GM18909 (cell line): ENCODE results near the gene USP36.
A peak's percentile ranks its signal among the peaks of the same experiment; 100 is the strongest.

ENCODE experiments used
- ATAC-seq: cut with Tn5 transposase; IDR thresholded peaks from one replicate; pipeline ENCODE4 v1.9.1; 2021; ENCODE audit warnings: mild to moderate bottlenecking; ENCODE audit not compliant: unreplicated experiment, poor library complexity

The USP36 gene

GRCh38 chr17:78839762-78840529, 668 bp downstream of the USP36 start:
- ATAC-seq = peak; percentile 1

- ATAC-seq = no peak
These were observed 1.3 kb downstream of the USP36 start for GRCh38 chr17:78839235-78839761.

- no peak for ATAC-seq
These were observed 2.0 kb downstream of the USP36 start for GRCh38 chr17:78838574-78839005.

- no peak for ATAC-seq
These were observed 4.1 kb downstream of the USP36 start for GRCh38 chr17:78836420-78837021.

GRCh38 chr17:78834571-78834970, 6.0 kb downstream of the USP36 start:
- no peak for ATAC-seq

GRCh38 chr17:78832541-78832810, 8.1 kb downstream of the USP36 start:
- ATAC-seq = no peak

- no peak for ATAC-seq
These were observed 8.7 kb downstream of the USP36 start for GRCh38 chr17:78831688-78832540.

GRCh38 chr17:78829477-78829876, 11.1 kb downstream of the USP36 start:
- ATAC-seq = no peak

- ATAC-seq = no peak
These were observed 12.0 kb downstream of the USP36 start for GRCh38 chr17:78828470-78829185.

GRCh38 chr17:78826836-78827509, 13.6 kb downstream of the USP36 start:
- ATAC-seq = no peak

- ATAC-seq = no peak
These were observed 14.2 kb downstream of the USP36 start for GRCh38 chr17:78826421-78826820.

GRCh38 chr17:78825696-78826095, 14.9 kb downstream of the USP36 start:
- ATAC-seq = no peak

- ATAC-seq = no peak
These were observed 16.4 kb downstream of the USP36 start for GRCh38 chr17:78824240-78824639.

GRCh38 chr17:78823282-78824046, 17.1 kb downstream of the USP36 start:
- ATAC-seq = no peak

GRCh38 chr17:78822552-78822951, 18.1 kb downstream of the USP36 start:
- no peak for ATAC-seq

- ATAC-seq = no peak
These were observed 18.7 kb downstream of the USP36 start for GRCh38 chr17:78821961-78822360.

- no peak for ATAC-seq
These were observed 19.8 kb downstream of the USP36 start for GRCh38 chr17:78820841-78821240.

GRCh38 chr17:78819806-78820792, 20.5 kb downstream of the USP36 start:
- no peak for ATAC-seq
